HG03196 (cell line): ENCODE measurements around the gene KLRG1.
A peak's percentile ranks its signal among the peaks of the same experiment; 100 is the strongest.

Experiments used
- ATAC-seq: cut with Tn5 transposase; IDR thresholded peaks from one replicate; pipeline ENCODE4 v1.9.1; 2021; ENCODE audit not compliant: unreplicated experiment

KLRG1 gene

GRCh38 chr12:8989413-8989812, at the start of gene KLRG1:
Gene KLRG1, plus strand, starts transcription at chr12:8989546. Its CDS starts 90 bp downstream, at chr12:8989636.
- no peak for ATAC-seq

- ATAC-seq, result no peak
Measured at GRCh38 chr12:8941691-8942478, 47.5 kb upstream of the KLRG1 start.

- no peak for ATAC-seq
Measured at GRCh38 chr12:8943565-8944186, 45.7 kb upstream of the KLRG1 start.

- ATAC-seq, result no peak
Measured at GRCh38 chr12:8946733-8947132, 42.6 kb upstream of the KLRG1 start.

- ATAC-seq, result no peak
Measured at GRCh38 chr12:8947737-8948136, 41.6 kb upstream of the KLRG1 start.

GRCh38 chr12:8948701-8949341, 40.5 kb upstream of the KLRG1 start:
- no peak for ATAC-seq

GRCh38 chr12:8949342-8950220, 39.8 kb upstream of the KLRG1 start, which contains the start of gene M6PR:
Gene M6PR, minus strand, starts transcription at chr12:8949645. Its CDS starts 3,241 bp downstream, at chr12:8946404.
- peak; percentile 86 for ATAC-seq

- no peak for ATAC-seq
Measured at GRCh38 chr12:8950221-8950527, 39.2 kb upstream of the KLRG1 start.

- no peak for ATAC-seq
Measured at GRCh38 chr12:8950702-8951478, 38.5 kb upstream of the KLRG1 start.

GRCh38 chr12:8951744-8952143, 37.6 kb upstream of the KLRG1 start:
- ATAC-seq, result no peak

- no peak for ATAC-seq
Measured at GRCh38 chr12:8953773-8954402, 35.5 kb upstream of the KLRG1 start.

GRCh38 chr12:8956073-8956472, 33.3 kb upstream of the KLRG1 start:
- no peak for ATAC-seq

- ATAC-seq, result no peak
Measured at GRCh38 chr12:8956772-8957171, 32.6 kb upstream of the KLRG1 start.

GRCh38 chr12:8957561-8957960, 31.8 kb upstream of the KLRG1 start:
- ATAC-seq, result no peak

- no peak for ATAC-seq
Measured at GRCh38 chr12:8958066-8958465, 31.3 kb upstream of the KLRG1 start.

GRCh38 chr12:8960176-8960575, 29.2 kb upstream of the KLRG1 start:
- no peak for ATAC-seq

GRCh38 chr12:8968761-8969160, 20.6 kb upstream of the KLRG1 start:
- no peak for ATAC-seq

- no peak for ATAC-seq
Measured at GRCh38 chr12:8969861-8970411, 19.4 kb upstream of the KLRG1 start.

- ATAC-seq, result no peak
Measured at GRCh38 chr12:8970432-8970831, 18.9 kb upstream of the KLRG1 start.

- ATAC-seq, result no peak
Measured at GRCh38 chr12:8980137-8980536, 9.2 kb upstream of the KLRG1 start.
